HUES48 (cell line): ENCODE measurements around the gene ERLIN1.

ENCODE experiments used
- H3K27ac ChIP-seq: one replicate; pipeline ENCODE4 v1.7.0; 2013; ENCODE audit warnings: low read depth, low read length, inconsistent platforms
- H3K27me3 ChIP-seq: 2 replicates; pipeline ENCODE4 v1.6.1; 2013; ENCODE audit warnings: mild to moderate bottlenecking, low read length; ENCODE audit not compliant: control insufficient read depth, insufficient read depth
- H3K36me3 ChIP-seq: 2 replicates; pipeline ENCODE4 v1.6.1; 2013; ENCODE audit warnings: low read length; ENCODE audit not compliant: control insufficient read depth, insufficient read depth
- H3K4me1 ChIP-seq: 2 replicates; pipeline ENCODE4 v1.6.1; 2013; ENCODE audit warnings: mild to moderate bottlenecking, low read length; ENCODE audit not compliant: control insufficient read depth, insufficient read depth
- H3K4me3 ChIP-seq: 2 replicates; pipeline ENCODE4 v1.5.1; 2013; ENCODE audit warnings: mild to moderate bottlenecking, low read depth, low read length
- H3K9ac ChIP-seq: 2 replicates; pipeline ENCODE4 v1.6.1; 2013; ENCODE audit warnings: mild to moderate bottlenecking, low read depth, low read length, moderate library complexity
- H3K9me3 ChIP-seq: 2 replicates; pipeline ENCODE4 v1.6.1; 2013; ENCODE audit warnings: low read length; ENCODE audit not compliant: control insufficient read depth, insufficient read depth

The ERLIN1 gene

DNA sequence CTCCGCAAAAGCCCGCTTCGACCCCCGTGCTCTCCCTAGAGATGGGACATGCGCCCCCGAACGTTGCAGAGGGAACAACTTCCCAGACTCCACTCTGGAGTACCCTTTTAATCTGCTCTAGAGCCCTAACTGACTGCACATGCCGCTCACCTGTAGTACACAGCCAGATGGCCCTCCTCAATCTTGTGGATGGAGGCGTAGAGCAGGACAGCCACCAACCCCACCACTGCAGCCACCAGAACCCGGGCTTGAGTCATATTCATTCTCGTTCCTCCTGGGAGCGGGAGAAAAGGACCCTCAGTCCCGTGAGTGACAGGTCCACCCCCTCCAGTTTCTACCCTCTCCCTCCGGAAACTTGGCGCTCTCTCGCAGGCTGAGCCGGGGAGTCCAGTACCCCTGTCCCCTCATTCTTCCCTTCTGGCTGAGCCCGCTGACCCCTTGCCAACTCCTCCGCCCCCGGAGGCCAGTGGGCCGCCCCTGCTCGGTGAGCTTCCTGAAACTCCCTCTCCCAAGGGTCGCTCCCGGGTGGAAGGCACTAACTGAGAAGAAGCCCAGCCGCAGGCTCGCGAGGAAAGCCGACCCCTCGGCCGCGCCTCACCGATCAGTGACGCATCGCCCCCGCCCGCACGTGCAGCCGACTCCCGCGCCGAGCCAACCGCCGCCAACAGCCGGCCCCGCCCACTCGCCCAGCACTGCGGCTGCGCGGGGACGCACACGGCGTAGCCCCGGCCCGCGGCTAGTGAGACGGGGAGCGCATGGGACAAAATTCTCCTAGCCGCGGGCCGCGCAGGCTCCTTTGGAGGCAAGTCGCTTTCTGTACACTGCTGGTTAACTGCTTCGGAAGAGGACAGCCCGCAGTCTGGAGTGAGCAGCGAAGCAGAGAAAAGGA is at the start of gene ERLIN1:
Gene ERLIN1, minus strand, starts transcription at position 666 of the 889 bp plus-strand sequence. Its CDS starts 403 bp downstream, at position 263.
- Histone ChIP-seq H3K9ac (peak within 1 kb of the TSS; percentile 87), H3K27me3 (no peaks in the 10 kb centered on the region), H3K9me3 (no peaks in the 10 kb centered on the region), H3K27ac (peak within 1 kb of the TSS; percentile 89), H3K4me3 (peak within 1 kb of the TSS; percentile 87), H3K4me1 (peaks cover 12% of the 10 kb centered on the region; the same call in 1 of the 2 replicates), H3K36me3 (peaks cover 48% of the 10 kb centered on the region)

GRCh38 chr10:100232101-100232500 is 46.3 kb upstream of the ERLIN1 start:
- Histone ChIP-seq H3K27me3 (no peaks in the 10 kb centered on the region), H3K4me3 (no peak overlapping the region), H3K36me3 (peaks cover 49% of the 10 kb centered on the region), H3K9ac (no peak overlapping the region), H3K4me1 (no peaks in the 10 kb centered on the region), H3K27ac (no peak overlapping the region), H3K9me3 (no peaks in the 10 kb centered on the region)

DNA sequence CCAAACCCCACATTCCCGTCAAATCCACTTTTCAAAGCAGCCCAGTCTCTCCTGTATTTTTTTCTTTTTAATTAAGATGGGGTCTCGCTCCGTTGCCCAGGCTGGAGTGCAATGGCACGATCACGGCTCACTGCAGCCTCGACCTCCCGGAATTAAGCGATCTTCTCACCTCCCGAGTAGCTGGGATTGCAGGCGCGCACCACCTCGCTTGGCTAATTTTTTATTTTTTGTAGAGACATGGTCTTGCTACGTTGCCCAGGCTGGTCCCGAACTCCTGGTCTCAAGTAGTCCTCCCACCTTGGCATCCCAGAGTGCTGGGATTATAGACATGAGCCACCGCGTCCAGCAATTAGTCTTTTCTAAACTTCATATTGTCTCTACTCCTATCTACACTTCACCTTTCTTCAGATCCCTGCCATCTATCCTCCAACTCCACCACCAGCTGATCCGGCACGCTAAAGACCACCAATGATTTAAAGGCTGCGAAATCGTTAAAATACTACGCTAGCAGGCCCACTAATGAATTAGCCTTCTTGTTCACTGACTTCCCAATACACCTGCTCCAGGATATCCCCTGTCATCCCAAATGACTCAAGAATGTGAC is 44.1 kb upstream of the ERLIN1 start:
- H3K4me1 ChIP-seq, result no peaks in the 10 kb centered on the region
- H3K27ac ChIP-seq, result peak overlapping the region; percentile 53
- H3K36me3 ChIP-seq, result peaks cover 39% of the 10 kb centered on the region

DNA sequence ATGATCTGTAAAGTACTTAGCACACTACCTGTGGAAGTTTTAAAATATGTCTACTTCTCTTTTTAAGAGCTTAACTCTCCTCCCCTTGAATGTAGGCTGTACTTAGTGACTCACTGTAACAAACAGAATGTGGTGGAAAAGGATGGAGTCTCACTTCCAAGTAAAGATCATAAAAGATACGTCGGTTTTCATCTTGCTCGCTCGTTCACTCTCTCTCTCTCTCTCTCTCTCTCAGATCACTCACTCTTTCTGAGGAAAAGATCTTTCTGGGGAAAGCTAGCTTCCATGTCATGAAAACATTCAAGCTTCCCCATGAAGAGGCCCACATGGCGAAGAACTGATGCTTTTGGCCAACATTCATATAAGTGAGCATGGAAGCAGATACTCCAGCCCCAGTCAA is 38.0 kb upstream of the ERLIN1 start:
- no peaks in the 10 kb centered on the region for H3K27me3 ChIP-seq
- H3K4me3 ChIP-seq, result no peak overlapping the region
- peaks cover 63% of the 10 kb centered on the region for H3K36me3 ChIP-seq
- H3K27ac ChIP-seq, result no peak overlapping the region
- no peaks in the 10 kb centered on the region for H3K4me1 ChIP-seq
- no peaks in the 10 kb centered on the region for H3K9me3 ChIP-seq
- no peak overlapping the region for H3K9ac ChIP-seq

More for the DNA sequence above, 44.1 kb upstream of the ERLIN1 start:
- H3K27me3 ChIP-seq, result no peaks in the 10 kb centered on the region
- H3K4me3 ChIP-seq, result peak overlapping the region; percentile 96
- peak overlapping the region; percentile 70 for H3K9ac ChIP-seq
- H3K9me3 ChIP-seq, result no peaks in the 10 kb centered on the region

DNA sequence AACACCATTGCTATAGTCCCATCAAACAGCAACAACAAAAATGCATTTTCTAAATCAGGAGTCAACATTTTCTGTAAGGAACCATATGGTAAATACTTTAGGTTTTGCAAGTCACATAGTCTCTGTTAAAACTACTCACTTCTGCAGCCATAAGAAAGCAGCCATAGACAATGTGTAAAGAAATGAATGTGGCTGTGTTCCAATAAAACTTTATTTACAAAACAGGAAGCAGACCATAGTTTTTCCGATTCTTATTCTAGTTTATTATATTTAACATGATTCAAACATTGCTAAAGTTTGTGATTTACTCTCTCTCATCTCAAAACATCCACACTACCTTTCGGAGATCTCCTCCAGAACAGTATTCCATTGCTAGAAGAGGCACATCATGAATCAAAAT is 36.7 kb upstream of the ERLIN1 start:
- Histone ChIP-seq H3K4me3 (no peak overlapping the region), H3K9me3 (no peaks in the 10 kb centered on the region), H3K36me3 (peaks cover 76% of the 10 kb centered on the region), H3K4me1 (no peaks in the 10 kb centered on the region), H3K9ac (no peak overlapping the region), H3K27ac (no peak overlapping the region), H3K27me3 (no peaks in the 10 kb centered on the region)

DNA sequence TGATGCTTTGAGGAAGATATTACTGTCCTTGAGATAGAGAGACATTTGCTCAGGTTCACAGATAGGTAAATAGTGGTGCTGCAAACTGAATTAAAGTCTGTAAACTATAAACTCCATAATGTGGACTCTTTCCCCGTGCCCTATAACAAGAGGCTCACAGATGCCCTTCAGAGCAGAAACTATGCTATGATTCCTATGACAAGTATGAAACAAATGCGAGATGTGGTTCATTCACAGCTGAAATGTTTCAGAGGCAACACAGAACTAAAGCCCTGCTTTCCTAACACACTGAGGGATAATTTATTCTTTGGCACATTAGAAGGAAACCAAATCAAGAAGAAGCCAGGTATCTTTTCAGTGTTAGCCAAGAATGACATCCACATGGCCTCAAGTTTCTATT is 30.2 kb upstream of the ERLIN1 start:
- no peak overlapping the region for H3K4me3 ChIP-seq
- H3K4me1 ChIP-seq, result no peaks in the 10 kb centered on the region
- H3K36me3 ChIP-seq, result peaks cover 84% of the 10 kb centered on the region
- no peaks in the 10 kb centered on the region for H3K9me3 ChIP-seq
- H3K9ac ChIP-seq, result no peak overlapping the region
- no peaks in the 10 kb centered on the region for H3K27me3 ChIP-seq
- H3K27ac ChIP-seq, result no peak overlapping the region

DNA sequence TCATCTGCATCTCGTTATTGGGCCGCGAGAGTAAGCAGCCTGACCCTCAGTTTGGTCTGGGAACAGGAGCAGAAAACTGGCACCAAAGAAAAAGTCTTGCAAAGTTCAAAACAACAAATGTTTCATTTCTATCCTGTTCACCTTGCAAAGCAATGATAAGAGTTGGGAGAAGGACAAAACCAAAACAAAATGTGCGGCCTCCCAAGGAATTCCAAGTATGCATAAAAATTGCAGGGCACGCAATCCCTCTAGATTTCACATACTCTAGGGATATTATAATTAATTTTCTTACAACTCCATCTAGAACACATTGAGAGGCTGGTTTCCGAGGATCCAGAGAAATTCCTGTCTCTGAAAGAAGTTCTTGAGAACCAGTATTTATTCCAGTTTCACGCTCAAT is 23.5 kb upstream of the ERLIN1 start:
- Histone ChIP-seq H3K4me1 (peaks cover 4% of the 10 kb centered on the region; the same call in 1 of the 2 replicates), H3K9me3 (no peaks in the 10 kb centered on the region), H3K27me3 (no peaks in the 10 kb centered on the region), H3K4me3 (no peak overlapping the region), H3K27ac (no peak overlapping the region), H3K36me3 (peaks cover 70% of the 10 kb centered on the region), H3K9ac (no peak overlapping the region)

- no peak overlapping the region for H3K27ac ChIP-seq
- no peak overlapping the region for H3K4me3 ChIP-seq
- H3K36me3 ChIP-seq, result peaks cover 77% of the 10 kb centered on the region
- no peaks in the 10 kb centered on the region for H3K9me3 ChIP-seq
- no peaks in the 10 kb centered on the region for H3K27me3 ChIP-seq
- peaks cover 4% of the 10 kb centered on the region; the same call in 1 of the 2 replicates for H3K4me1 ChIP-seq
- no peak overlapping the region for H3K9ac ChIP-seq
These were observed 22.4 kb upstream of the ERLIN1 start for GRCh38 chr10:100208276-100208675.

GRCh38 chr10:100204370-100204769 is 18.5 kb upstream of the ERLIN1 start:
- Histone ChIP-seq H3K27me3 (no peaks in the 10 kb centered on the region), H3K27ac (no peak overlapping the region), H3K9ac (no peak overlapping the region), H3K4me3 (no peak overlapping the region), H3K9me3 (no peaks in the 10 kb centered on the region), H3K36me3 (peaks cover 84% of the 10 kb centered on the region), H3K4me1 (peaks cover 1% of the 10 kb centered on the region; the same call in 1 of the 2 replicates)

GRCh38 chr10:100201549-100201948 is 15.7 kb upstream of the ERLIN1 start:
- H3K9me3 ChIP-seq, result no peaks in the 10 kb centered on the region
- peaks cover 84% of the 10 kb centered on the region for H3K36me3 ChIP-seq

GRCh38 chr10:100194711-100195110 is 8.9 kb upstream of the ERLIN1 start:
- H3K36me3 ChIP-seq, result peaks cover 75% of the 10 kb centered on the region
- no peaks in the 10 kb centered on the region for H3K4me1 ChIP-seq
- H3K4me3 ChIP-seq, result no peak overlapping the region
- no peak overlapping the region for H3K9ac ChIP-seq
- no peaks in the 10 kb centered on the region for H3K9me3 ChIP-seq
- no peak overlapping the region for H3K27ac ChIP-seq
- H3K27me3 ChIP-seq, result no peaks in the 10 kb centered on the region

More at GRCh38 chr10:100201549-100201948, 15.7 kb upstream of the ERLIN1 start:
- H3K4me1 ChIP-seq, result no peaks in the 10 kb centered on the region
- no peak overlapping the region for H3K9ac ChIP-seq
- H3K27ac ChIP-seq, result no peak overlapping the region
- no peak overlapping the region for H3K4me3 ChIP-seq
- no peaks in the 10 kb centered on the region for H3K27me3 ChIP-seq
